Activated CD8-positive, alpha-beta memory T cell treated with anti-CD3 and anti-CD28 coated beads, Interleukin-2, amount 50 U/mL, for 24 hours (primary cell): ENCODE data around the gene NR1I3.

ENCODE experiments used
- DNase-seq: peaks from one replicate; pipeline ENCODE4 v3.0.0-alpha.2; 2020; ENCODE audit errors: extremely low read depth

The NR1I3 gene

GRCh38 chr1:161196111-161196510 lies 41.9 kb downstream of the NR1I3 start:
- no peak for DNase-seq

- DNase-seq: no peak
Observed at GRCh38 chr1:161195171-161195570, 42.8 kb downstream of the NR1I3 start.

DNA sequence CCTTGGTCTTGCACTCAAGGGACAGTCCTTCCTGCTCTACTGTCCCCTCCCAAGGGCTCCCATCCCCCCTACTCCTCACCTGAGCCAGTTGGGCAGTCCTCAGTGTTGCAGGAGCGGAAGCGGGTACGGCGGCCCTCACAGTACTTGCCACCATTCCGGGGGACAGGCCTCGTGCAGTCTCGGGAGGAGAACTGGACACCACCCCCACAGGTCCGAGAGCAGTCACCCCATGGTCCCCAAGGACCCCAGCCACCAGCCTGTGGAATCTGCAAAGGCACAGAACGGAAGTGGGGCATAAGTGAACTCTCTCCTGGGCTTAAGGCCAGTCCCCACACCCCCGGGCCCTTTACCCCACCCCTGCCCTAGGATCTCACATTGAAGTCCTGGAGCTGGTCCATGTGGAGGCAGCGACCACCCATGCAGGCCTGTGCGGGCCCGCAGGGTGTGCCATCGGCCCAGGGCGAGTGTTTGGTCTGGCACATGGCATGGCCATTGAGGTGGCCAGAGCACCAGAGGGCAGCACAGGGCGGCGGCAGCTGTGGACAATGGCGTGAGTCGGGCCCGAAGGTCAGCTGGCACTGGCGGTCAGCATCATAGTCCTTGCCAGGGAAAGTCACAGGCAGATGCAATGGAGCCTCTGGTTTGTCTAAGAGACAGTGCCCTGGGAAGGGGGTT lies 44.3 kb downstream of the NR1I3 start:
- no peak for DNase-seq

DNA sequence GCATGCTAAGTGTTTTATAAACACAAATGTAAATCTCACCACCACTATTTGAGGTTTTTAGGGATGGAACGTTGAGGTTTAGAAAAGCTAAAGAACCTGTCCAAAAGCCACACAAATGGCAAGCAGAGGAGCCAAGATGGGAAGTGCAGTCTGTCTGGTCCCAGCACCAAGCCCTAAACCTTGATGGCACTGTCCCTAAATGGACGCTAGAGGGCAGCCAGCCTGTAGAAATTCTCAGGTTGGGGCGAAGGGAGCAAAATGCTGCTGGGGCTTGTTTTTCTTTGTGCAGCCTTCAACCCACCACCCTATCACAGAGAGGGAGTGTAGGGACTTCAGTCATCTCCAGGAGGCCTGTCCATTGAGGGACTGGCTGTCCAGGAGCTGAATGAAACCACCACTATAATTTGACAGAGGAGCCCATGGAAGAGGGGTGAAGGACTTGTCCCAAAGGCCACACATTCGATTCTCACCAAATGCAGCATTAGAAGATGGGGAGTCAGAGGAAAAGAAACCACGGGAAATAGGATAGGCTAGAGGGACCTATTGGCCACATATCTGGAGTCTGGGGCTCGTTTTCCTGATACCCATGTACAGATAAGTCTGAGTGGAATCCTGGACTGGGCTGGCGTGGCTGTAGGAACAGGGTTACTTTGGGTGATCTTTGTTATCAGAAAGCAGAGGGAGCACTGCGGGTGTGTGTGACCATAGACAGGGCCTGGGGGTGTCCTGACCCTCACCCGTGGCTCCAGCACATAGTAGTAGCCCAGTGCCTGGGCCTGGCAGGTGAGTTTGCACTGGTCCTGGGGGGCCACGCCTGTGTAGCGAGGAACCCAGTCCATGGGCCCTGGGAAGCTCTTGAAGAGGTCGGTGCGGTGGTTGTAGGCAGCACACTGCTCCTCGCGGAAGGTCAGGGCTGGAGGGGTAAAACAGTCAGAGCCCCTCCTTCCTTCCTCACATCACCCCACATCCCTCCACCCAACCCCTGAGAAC lies 45.2 kb downstream of the NR1I3 start:
- peak; percentile 44 for DNase-seq

GRCh38 chr1:161191971-161192370 lies 46.0 kb downstream of the NR1I3 start:
- no peak for DNase-seq

GRCh38 chr1:161190962-161191521 lies 47.0 kb downstream of the NR1I3 start:
- no peak for DNase-seq

GRCh38 chr1:161189036-161189435 lies 49.0 kb downstream of the NR1I3 start:
- DNase-seq: no peak

GRCh38 chr1:161188381-161188780 lies 49.6 kb downstream of the NR1I3 start:
- no peak for DNase-seq

DNA sequence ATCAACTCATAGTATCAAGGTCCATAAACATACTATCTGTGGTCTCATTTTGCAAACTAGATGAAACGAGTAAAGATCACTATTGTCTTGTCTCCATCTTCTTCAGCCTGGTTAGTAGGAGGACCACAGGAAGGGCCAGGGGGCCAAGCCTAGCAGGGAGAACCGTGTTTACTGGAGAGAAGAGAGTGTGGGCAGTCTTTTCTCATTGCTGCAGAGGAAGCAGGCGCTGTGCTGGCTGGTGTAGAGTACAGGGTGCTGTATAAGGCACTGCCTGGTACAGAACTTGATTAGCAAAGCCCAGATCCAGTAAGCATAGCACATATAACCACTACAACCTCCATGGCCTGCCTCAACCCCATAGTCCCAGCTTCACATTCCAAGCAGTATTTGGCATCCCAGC lies 50.7 kb downstream of the NR1I3 start:
- no peak for DNase-seq

- no peak for DNase-seq
Observed at GRCh38 chr1:161185732-161186311, 52.2 kb downstream of the NR1I3 start.

DNA sequence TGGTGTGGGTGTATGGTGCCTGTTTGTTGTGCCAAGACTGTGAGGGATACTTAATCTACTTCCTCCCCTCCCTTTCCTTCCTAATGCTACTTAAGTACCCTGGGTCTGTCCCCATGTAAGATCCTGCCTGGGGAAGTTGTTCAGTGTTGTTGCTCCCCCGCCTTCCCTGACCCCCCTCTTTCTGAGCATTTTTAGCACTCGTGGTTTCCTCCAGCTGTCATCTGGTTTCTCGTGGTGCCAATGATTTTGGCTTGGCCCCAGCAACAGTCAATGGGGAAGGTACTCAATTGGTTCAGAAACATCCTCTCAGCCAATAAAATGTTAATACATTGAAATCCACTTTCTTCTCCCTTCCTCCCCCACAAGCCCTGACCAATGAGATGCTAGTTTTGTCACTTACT lies 52.7 kb downstream of the NR1I3 start:
- peak; percentile 45 for DNase-seq

DNA sequence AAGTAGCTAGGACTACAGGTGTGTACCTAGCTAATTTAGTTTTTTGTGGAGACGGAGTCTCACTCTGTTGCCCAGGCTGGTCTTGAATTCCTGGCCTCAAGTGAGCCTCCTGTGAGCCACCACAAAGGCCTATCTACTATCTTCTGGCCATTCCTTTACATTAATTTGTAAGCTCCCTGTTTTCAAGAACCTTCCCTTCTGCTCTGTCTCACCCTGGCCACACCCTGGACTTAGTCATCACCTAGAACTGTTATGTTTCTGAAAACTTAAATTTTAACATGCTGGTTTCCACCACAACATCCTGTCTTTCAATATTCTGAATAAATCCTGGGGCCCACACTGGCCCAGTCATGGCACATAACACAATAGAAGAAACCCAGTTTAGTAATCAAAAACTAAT lies 55.8 kb downstream of the NR1I3 start:
- no peak for DNase-seq

- no peak for DNase-seq
Observed at GRCh38 chr1:161180639-161181038, 57.4 kb downstream of the NR1I3 start.

GRCh38 chr1:161179698-161180097 lies 58.3 kb downstream of the NR1I3 start:
- DNase-seq: no peak
